Cardiac fibroblast (primary cell): ENCODE results near the gene PGLYRP1.

Experiments used
- DNase-seq, 2 donors: peaks; one replicate each; pipeline versions ENCODE4 v3.0.0 to v3.0.0-alpha.2; 2010; ENCODE audit warnings: low read depth in 2 of 2
- H3K4me3 ChIP-seq, 2 donors: replicated peaks in 1 of 2; 1 replicate in 1 of 2; 2 replicates in 1 of 2; pipeline ENCODE4 v1.5.1; 2011; ENCODE audit warnings: low read depth in 2 of 2, low read length in 2 of 2, mild to moderate bottlenecking in 2 of 2, moderate library complexity in 1 of 2
- TF ChIP-seq, protein P1 (sequence below): IDR thresholded peaks from one replicate; pipeline ENCODE4 v1.5.1; 2011; ENCODE audit warnings: low read depth, mild to moderate bottlenecking, low read length, inconsistent platforms

PGLYRP1 gene

DNA sequence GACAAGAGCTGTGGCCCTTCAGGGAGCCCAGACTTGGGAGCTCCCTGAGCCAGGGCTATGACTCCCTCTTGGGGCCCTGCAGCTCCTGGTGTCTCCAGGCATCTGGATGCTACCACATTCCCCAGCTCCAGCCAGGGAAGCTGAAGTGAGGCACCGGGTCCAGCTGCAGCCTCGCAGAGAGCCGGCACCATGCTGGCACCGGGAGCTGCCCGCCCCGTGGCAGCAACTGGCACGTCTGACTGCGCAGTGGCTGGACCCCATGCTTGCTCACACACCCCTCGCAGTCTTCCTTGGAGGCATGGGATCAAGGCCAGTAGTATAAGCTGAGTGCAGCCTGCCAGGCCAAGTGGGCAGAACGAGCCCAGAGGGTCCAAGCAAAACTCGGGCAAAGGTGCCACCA, 10.5 kb upstream of the PGLYRP1 start:
- H3K4me3 ChIP-seq, result no peak overlapping the region
- no peak for DNase-seq
- TF ChIP-seq, protein P1, sequence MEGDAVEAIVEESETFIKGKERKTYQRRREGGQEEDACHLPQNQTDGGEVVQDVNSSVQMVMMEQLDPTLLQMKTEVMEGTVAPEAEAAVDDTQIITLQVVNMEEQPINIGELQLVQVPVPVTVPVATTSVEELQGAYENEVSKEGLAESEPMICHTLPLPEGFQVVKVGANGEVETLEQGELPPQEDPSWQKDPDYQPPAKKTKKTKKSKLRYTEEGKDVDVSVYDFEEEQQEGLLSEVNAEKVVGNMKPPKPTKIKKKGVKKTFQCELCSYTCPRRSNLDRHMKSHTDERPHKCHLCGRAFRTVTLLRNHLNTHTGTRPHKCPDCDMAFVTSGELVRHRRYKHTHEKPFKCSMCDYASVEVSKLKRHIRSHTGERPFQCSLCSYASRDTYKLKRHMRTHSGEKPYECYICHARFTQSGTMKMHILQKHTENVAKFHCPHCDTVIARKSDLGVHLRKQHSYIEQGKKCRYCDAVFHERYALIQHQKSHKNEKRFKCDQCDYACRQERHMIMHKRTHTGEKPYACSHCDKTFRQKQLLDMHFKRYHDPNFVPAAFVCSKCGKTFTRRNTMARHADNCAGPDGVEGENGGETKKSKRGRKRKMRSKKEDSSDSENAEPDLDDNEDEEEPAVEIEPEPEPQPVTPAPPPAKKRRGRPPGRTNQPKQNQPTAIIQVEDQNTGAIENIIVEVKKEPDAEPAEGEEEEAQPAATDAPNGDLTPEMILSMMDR, result no peak

DNA sequence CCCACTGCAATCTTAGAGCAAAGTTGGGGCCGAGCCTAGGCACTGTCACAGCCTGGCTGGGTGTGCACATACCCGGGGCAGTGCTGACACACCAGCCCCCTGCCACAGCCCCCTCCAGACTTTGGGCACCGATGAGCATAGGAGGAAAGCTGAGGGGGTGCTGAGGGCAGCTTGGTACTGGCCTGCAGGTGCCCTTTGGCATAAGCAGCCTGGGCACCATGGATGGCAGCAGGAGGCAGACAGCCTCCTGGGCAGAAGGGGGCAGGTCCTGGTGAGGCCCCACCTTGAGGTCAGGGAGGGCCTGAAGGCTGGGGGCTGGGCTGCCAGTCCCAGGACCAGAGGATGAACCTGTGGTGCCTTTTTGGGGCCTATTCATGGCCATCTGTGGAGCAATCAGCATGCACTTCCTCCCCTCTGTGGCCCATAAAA, 9.8 kb upstream of the PGLYRP1 start:
- TF ChIP-seq, protein P1, result no peak

DNA sequence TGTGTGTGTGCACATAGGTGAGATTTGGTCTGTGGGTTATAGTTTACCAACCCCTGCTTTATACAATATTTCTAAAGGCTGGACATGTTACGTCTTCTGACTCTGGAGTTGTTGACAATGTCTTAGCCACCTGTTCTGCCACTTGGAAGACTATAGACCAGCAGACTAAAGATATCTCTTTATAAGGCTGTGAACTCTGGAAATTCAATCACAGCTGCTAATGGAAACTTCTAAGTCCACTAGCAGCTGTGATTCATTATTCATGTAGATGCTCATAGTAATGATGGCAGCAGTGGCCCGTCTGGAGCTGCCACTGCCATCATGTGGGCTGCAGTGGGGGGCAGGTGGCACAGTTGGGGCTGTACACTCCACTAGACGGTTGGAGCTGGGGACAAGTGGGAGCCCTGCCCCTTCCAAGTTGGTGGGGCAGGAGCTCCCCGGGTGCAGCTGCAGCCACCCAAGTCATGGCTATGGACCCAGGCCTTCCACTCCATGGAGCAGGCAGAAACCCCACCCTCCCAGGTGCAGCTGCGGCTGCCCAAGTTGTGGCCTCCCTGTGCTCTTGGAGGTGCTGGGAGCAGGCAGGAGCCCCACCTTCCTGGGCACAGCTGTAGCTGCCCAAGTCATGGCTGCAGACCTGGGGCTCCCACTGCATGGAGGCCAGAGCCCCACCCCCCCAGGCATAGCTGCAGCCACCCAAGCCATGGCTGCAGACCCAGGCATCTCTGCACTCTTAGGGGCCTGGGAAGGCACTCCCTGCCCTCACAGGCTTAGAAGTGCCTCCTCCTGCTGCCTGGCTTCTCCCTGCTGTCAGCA, 9.1 kb upstream of the PGLYRP1 start:
- no peak overlapping the region for H3K4me3 ChIP-seq
- DNase-seq, result no peak
- TF ChIP-seq, protein P1, result no peak

More for the DNA sequence above, 9.8 kb upstream of the PGLYRP1 start:
- no peak for DNase-seq
- H3K4me3 ChIP-seq, result no peak overlapping the region

DNA sequence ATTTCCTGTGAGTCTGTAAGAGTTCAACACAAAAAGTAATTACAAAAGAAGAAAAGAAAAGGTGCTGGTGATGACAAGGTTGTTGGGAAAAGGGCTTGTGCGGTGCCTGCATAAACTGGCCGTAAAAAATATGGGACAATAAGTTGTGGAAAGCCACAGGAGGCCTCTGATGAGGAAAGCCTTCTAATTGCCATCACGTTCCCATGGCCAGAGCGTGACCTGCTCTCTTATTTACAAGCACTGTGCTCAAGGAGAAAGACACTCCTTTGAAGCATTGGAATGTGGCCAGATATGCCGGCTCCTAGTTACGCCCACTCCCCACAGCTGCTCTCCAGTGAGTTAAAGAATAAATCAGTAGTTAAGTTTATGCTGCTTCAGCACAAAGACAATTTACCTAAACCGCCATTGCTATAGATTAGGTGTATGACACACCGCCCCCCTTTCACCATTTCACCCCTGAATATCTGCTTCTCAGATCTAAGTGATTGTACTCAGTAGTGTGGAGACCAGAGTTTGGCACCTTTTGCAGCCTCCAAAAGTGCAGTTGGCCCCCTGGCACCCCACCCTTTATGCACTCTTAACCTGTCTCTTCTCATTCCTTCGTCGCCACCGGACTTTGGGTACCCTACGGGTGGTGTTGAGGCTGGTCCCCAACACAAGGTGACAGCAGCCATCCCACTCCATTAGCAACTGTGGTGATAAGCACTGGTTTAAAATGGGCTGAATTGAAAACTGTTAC, 8.1 kb upstream of the PGLYRP1 start:
- TF ChIP-seq, protein P1, result no peak

DNA sequence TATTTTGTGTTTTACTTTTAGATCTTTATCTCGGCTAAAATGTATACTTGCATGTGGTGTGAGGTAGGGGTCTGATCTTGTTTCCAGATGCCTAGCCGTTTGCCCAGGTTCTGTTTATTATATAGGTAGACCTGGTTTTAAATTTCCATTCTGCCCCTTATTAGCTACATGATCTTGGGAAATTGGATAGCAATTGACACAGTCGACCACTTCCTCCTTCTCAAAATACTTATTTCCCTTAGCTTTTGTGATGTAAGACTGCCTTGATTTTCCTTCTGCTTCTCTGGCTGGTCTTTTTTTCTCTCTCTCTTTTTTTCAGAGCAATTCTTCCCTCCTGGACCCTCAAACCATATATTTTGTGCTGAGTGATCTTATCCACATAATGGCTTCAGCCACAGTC, 3.0 kb upstream of the PGLYRP1 start:
- H3K4me3 ChIP-seq, result no peak overlapping the region

More for the DNA sequence above, 8.1 kb upstream of the PGLYRP1 start:
- no peak for DNase-seq
- no peak overlapping the region for H3K4me3 ChIP-seq

DNA sequence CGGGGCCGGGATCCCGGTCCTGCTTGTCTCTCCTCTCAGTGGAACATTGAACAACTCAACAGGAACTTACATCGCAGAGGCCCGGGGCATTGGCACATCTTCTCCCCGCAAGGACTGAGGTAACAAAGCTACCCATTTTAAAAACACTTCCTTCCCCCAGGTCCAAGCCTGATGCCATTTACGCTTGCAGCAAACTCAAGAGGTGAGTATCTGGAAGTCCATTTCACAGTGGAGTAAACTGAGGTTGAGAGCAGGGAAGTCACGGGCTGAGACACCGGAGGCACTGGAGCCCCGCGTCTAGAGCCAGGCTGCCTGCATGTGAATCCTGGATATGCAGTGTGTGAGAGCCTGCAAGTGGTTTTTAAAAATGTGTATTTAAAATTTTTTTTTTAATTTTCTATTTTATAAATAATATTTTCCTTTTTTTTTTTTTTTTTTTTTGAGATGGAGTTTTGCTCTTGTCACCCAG, 492 bp upstream of the PGLYRP1 start:
- H3K4me3 ChIP-seq, result no peak overlapping the region

More for the DNA sequence above, 3.0 kb upstream of the PGLYRP1 start:
- TF ChIP-seq, protein P1, result no peak
- DNase-seq, result no peak

More for the DNA sequence above, 492 bp upstream of the PGLYRP1 start:
- TF ChIP-seq, protein P1, result no peak
- no peak for DNase-seq
